T-helper 2 cell treated with Interferon-gamma antibody and Interleukin-4, amounts not matched to agents 100 ng/mL and 5 ng/mL, for 36 hours (primary cell): ENCODE data around the gene IGF2BP3. TPM values are rescaled to one million over a fixed set of nuclear protein-coding genes. Genes with fewer than 3 reads are reported as not detected.

Experiments used
- intact Hi-C: fragments of 100-400 bp; cut with micrococcal nuclease; formaldehyde crosslinking; loops from one replicate; pipeline ENCODE4 v1.15.1; 2023
- total RNA-seq: library from RNA; stranded (reverse); gene quantifications from 2 replicates; pipeline ENCODE4 v1.2.3, GENCODE V29; 2022

The IGF2BP3 gene
- total RNA-seq, 1 donor from 2014 or later: 15.0 TPM

DNA sequence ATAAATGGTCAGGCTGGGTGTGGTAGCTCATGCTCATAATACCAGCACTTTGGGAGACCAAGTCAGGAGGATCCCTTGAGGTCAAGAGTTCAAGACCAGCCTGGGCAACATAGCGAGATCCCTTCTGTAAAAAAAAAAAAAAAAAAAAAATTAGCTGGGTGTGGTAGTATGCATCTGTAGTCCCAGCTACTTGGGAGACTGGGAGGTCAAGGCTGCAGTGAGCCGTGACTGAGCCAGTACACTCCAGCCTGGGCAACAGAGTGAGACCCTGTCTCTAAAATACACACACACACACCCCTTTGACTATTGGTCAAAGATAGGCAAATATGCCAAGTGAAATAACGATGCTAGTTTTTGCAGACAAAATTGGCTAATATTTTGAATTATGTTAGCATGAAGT, 80.6 kb downstream of the IGF2BP3 start:
- intact Hi-C loops: no loop called here

DNA sequence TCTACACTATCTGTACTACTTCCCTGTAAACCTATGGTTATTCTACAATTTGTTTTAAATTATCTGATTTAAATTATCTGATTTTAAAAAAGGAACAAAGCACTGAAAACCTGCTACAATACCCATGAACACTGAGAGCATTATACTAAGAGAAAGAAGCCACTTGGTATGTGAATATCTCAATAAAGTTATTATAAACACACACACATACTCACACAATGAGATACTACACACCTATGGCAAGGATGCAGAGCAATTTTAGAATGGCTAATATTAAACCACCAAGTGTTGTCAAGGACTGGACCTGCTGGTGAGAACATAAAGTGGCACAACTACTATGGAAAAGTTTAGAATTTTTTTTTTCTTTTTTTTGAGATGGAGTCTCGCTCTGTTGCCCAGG, 82.7 kb downstream of the IGF2BP3 start:
- intact Hi-C loops: no loop called here

DNA sequence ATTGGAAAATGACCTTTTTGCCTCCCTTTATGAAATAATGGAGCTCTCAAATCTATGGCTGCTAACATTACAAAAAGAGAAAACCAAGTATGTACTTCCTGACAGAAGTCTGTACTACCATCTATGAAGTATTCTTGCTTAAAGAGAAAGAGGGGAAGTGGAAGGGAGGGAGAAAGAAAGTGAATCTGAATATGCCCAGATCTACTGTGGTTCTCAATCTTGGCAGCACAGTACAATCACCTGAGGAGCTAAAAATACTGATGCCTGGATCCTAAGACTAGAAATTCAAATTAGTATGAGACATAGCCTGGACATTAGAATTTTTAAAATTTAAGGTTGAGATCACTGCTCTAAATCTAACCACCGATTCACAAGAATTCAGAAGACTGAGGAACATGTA, 85.2 kb downstream of the IGF2BP3 start:
- intact Hi-C loops: no loop called here

DNA sequence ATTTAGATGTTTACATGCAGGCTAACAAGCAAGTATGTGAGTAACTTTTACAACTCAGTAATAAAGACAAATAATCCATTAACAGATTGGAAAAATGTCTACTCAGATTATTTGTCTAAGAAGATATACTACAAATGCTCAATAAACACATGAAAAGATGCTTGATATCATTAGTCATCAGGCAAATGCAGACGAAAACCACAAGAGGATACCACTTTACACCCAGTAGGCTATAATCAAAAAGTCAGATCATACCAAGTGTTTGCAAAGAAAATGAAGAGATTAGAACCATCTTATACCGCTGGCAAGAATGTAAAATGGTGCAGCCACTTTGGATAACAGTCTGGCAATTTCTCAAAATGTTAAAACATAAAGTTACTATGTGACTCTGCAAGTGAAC, 87.1 kb downstream of the IGF2BP3 start:
- intact Hi-C loops: no loop called here

DNA sequence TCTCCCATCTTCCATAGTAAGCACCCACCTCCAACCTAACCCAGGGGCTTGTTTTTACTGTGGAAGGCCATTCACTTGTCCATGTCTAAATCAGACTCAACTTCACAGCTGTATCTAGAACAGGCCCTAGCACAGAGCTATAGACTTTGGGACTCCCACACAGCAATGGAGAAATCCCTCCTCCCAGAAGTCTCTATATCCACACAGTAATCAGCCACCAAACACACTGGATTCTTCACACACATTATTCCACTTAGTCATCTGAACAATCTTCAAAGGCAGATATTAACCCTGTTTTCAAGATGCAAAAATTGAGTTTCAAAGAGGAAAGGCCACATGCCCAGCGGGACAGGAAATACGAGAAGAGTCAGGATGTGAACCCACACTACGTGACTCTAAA, 89.3 kb downstream of the IGF2BP3 start:
- intact Hi-C loops: no loop called here

DNA sequence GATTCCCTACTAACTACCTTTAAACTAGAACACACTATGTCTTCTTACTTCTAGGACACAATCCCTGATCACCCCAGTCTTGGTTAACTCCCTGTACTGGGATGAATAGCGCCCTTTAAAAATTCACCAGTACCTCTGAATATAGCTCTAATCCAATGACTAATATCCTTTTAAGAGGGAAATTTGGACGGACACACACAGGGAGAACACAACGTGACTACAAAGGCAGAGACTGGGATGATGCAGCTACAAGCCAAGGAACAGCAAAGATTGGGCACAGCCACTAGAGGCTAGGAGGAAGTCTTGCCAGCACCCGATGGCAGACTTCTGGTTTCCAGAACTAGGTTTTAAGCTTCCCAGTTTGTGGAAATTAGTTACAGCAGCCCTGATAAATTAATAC, 89.7 kb downstream of the IGF2BP3 start:
- intact Hi-C loops: no loop called here

DNA sequence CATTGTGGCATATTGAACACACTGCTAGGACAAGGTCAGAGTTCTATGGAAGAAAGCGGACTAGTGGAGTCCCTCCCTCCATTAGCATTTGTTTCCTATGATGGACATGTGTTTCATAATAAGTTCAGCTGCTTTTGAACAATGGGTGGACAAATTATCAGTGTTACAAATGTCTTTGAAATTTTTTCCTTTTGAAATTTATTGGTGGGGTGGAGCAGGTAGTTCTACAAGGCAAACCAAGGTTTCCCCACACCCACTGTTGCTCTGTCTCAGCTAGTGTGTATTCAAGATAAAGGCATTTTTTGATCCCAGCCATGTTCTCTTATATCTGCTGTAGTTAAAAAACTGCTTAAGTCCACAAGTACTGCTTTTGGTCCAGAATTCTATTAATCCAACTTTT, 91.3 kb downstream of the IGF2BP3 start:
- intact Hi-C loops: no loop called here

DNA sequence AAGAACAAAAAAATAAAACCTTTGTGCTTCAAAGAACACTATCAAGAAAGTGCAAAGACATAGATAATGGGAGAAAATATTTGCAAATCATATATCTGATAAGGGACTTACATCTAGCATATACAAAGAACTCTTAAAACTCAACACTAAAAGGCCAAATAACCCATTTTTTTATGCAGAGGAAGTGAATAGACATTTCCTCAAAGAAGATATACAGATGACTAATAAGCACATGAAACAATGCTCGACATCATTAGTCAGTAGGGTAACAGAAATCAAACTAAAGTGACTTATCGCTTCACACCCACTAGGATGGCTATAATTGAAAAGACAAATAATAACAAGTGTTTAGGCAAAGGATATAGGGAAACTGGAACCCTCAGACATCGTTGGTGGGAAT, 93.2 kb downstream of the IGF2BP3 start:
- intact Hi-C loops: no loop called here

DNA sequence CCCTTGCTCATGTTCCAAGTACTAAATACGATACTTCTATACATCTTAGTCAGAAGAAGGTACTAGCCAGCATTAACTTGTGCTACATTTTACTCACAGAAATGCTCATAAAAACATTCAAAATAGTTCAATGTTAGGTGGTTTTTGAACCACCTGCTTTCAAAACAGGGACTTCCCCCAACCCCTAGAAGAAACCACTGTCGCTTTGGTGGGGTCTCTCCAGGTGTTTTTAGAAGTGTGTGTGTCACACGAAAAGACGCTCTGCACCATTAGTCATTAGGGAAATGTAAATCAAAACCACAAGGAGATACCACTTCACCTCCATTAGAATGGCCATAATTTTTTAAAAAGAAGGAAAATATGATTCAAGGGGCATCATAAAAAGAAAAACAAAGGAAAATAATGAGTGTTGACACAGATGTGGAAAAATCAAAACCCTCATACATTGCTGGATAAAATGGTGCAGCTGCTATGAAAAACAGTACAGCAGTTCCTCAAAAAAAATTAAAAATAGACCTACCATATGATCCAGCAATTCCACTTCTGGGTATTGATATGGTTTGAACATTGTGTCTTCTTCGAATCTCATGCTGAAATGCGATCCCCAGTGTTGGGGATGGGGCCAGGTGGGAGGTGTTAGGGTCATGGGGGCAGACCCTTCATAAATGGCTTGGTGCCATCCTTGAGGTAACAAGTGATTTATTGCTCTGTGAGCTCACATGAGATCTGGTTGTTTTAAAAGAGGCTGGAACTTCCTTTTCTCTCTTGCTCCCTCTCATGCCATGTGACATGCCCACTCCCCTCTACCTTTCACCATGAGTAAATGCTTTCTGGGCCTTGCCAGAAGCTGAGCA, 96.9 kb downstream of the IGF2BP3 start:
- intact Hi-C loops: no loop called here

DNA sequence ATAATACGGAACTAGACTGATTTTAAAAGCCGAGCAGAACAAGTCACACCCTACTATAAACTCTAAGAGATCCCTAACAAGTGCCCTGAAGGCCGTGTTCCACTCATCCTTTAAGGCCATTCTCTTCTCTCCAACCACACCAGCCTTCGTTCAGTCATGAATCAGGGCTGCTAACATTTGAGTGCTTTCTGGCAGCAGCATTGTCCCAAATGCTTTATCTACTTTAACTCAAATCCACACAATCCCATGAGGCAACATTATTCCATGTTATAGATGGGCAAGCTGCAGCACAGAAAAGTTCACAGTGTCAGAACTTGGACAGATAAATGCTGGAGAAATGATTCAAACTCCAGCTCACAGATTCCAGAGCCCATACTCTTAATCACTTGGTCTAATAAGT, 97.7 kb downstream of the IGF2BP3 start:
- intact Hi-C loops: no loop called here

DNA sequence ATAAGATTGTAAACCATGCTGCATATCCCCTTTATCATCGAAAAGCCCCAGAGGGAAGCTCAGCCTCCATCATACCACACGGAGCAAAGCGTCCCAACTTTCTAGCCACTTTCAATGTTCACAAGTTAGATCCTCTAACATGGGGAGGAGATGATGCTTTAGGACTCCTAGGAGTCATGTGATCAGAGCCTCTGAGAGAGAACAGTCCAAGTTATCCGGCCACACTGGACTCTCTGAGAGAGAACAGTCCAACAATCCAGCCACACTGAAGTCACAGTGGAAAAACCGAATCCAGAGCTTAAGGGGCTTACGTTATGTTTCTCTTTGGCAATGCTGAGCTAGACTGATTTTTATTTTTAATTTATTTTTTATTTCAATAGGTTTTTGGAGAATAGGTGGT, 98.6 kb downstream of the IGF2BP3 start:
- intact Hi-C loops: no loop called here

DNA sequence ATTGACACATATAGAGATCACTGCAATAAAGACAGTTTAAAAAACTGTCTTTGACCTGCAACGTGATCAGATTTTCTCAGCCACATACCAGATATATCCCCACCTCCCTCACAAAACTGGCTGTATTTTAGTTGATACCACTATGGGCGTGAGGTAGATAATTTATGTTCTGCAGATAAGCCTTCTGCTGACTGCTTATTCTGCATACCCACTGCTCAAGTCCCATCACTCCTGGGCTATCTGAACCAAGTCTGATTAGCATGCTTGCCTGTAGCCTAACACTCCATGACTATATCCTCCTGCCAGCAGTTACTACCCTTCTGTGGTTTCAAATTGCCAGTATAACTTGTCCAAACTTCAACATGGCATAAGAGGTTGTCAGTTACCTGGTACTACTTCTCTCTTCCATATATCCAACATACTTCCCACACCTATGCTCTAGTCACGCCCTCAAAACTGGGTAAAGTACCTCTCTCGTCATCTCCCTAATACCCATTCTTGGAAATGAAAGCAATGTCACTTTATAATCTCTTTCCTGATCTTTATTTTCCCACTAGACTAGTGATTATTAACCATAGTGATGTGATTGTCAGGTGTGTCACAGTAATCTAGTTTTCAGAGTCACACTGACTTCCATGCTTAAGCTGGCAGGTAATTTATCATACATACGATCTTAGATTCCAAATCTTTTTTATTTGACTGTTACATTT, 100.4 kb downstream of the IGF2BP3 start:
- intact Hi-C loops: no loop called here

DNA sequence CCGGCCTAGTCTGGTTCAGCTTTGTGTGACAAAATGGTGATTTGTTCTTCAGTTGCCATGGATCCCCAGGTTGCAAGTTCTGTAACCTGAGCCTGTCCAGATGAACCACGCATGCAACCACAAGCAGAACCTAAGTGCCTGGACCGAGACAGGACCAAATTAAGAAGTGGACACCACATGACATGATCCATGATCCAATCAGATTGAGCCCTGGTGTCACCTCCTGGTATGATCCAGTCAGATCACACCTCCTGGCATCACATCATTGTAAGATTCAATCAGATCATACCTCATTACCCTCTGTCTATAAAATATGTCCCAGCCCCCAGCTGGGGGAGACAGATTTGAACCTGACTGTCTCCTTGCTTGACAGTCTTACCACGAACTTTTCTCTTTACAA, 101.2 kb downstream of the IGF2BP3 start:
- intact Hi-C loops: no loop called here

DNA sequence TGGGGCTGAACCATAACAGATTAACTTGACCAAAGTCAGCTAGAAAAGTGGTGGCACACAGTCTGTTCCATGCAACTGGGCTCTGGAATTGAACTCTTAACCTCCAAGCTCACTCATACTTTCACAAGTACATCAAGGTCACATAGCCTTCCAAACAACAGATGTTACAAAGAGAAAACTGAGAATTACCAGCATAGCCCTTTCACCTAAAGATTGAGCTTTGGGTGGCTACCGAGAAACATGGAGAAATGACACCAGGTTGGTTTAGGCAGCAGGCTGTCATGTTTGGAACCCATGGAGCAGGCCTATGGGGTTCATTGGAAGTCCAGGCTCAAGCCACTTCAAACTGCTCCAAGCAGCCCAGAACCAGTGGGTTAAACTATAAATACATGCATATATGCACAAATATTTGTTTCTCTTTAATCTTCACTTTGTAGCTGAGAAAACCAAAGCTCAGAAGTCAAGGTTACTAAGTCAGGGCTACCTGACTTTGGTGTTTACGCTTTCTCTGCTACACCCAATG, 112.1 kb downstream of the IGF2BP3 start:
- intact Hi-C loops: loop anchor here (5.0 kb wide), 3 partner anchors 59 to 176 kb away; partner anchors contain the start of gene NUP42

DNA sequence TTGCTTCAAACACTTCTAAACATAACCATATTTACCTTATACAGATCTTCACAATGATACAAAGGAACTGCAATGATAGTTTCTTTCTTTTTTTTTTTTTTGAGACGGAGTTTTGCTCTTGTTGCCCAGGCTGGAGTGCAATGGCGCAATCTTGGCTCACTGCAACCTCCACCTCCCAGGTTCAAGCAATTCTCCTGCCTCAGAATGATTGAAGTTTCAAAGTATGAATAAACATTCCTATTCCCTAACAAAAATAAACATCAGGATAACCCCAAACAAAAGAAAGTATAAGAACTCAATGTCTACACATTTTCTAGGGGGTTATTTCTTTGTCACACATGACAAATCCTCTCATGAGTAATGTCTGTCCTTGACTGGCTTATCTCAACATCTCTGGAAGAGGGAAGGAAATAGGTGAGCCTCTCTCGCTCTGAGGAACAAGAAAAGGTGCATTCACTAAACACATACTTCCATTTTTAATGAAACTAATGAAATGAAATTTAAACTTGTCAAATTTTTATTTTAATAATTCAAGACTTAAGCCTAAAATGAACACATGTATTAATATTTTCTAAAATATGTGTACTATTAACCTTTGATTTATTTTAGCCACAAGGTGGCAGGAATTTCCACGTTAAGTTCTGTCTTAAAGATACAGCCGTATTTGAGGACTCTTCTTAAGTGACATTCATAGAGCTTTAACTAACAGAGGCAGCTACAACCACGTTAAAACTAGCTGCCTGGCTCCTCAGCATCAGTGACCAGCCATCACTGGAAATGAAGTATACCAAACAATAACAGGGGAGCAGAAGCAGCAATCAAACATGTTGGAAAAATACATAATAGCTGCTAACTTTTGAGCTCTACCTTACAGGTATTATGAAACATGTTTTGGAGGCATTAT, 112.8 kb downstream of the IGF2BP3 start:
- intact Hi-C loops: loop anchor here (1.0 to 5.0 kb wide), 9 partner anchors 11 to 175 kb away; partner anchors contain the start of genes IGF2BP3, MALSU1, NUP42 and TRA2A

DNA sequence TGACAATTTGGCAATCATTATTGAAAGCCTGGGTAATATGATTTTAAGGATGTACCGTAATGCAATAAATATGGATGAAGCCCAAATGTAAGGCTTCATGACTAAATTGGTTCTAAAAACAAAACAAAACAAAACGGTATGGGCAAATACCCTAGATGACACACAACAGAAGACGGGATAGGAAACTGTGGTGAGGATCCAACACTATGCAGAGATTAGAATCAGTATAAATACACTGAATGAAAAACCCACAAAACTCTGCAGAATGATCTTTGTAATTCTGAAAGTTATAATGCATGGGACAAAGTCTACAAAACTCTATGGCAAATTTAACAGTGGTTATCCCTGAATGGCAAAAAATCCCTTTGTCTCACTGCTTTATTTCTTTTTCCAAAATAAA, 113.6 kb downstream of the IGF2BP3 start:
- intact Hi-C loops: loop anchor here (1.0 to 5.0 kb wide), 10 partner anchors 10 to 175 kb away; partner anchors contain the start of genes IGF2BP3, MALSU1, NUP42 and TRA2A

DNA sequence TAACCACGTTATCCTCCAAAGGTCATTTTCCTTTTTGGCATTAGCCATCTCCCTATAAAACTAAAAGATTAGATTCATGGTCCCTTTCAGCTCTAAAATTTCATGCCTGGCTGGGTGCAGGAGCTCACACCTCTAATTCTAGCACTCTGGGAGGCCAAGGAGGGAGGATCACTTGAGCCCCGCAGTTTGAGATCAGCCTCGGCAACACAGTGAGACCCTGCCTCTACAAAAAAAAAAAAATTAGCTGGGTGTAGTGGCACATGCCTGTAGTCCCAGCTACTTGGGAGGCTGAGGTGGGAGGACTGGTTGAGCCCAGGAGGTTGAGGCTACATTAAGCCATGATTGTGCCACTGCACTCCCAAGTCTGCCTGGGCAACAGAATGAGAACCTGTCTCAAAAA, 114.1 kb downstream of the IGF2BP3 start:
- intact Hi-C loops: loop anchor here (1.0 to 5.0 kb wide), 6 partner anchors 10 to 174 kb away; partner anchors contain the start of genes IGF2BP3, MALSU1 and NUP42

DNA sequence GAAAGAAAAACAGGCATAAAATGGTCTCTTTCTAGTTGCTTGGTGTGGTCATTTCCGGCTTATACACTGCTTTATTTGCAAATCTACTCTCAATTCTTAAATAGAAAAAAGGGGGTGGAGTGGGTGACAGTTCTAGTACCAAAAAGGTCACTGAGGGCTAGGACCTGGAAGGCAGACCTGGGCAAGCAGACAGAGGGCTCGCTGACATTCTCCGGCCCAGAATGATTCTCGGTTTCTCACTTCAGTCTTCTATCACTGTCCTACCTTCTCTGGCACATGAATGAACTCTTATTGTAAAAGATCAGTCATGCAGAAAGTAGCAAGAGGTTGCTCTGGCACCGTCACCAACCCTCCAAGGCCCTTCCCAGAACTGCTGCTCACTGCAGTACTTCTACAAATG, 117.1 kb downstream of the IGF2BP3 start:
- intact Hi-C loops: no loop called here

DNA sequence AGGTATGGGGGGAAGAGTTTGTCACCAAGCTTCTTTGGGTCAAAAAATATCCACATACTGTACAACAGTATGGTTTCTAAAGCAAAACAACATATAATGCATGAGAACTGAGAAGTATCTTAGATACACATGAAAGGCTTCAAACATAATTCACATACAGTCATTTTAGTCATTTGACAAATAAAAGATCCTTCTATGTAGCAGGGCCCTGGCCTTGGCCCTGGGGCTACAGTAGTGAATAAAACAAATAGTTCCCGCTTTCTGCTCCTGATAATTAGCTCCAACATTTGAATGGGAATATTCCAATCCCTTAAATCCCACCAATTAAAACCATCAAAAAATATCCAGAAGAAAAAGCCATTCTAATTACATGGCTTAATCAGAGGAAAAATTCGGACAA, 119.8 kb downstream of the IGF2BP3 start:
- intact Hi-C loops: no loop called here

DNA sequence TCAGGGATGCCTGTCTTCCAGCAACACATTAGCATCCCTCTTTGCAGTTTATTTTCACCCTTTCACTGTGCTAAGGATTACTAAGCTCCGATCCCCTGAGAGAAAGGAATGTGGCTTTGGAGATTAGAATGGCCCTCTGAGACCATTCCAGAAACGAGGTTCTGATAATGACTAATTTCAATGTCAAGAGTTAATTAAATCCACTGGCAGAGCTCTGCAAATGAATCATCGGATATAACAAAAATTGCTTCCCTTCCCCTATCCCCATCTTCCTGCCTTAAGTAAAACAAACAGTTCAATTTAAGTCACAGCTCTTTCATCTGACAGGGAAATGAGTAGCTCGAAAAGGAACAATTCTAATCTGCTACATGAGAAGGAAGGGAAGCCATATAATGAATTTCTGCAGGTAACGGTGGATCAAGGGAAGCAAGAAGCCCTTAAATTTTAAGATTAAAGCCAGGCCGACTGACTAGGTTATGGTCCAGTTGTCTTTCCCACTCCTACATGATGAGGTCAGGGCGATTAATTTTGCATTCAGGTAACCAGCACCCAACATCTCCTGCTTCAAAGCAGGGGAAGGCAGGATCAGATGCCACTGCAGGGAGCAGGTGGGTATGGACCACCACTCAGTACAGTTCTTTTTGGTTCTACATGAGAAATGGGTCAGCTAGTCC, 120.7 kb downstream of the IGF2BP3 start:
- intact Hi-C loops: loop anchor here (5.0 kb wide), 1 partner anchor 248 kb away; the partner anchor contains the start of gene CCDC126
